Loucy (cell line): ENCODE measurements around the gene KCNMA1.

Source experiments
- H2AFZ ChIP-seq: fragments of 200-600 bp; sonication (generic); 2 replicates; pipeline ENCODE4 v1.6.0; 2016; ENCODE audit warnings: antibody characterized with exemption, mild to moderate bottlenecking, low read length, moderate library complexity
- H3F3A ChIP-seq: fragments of 200-600 bp; 2 replicates; pipeline ENCODE4 v1.6.0; 2016; ENCODE audit warnings: antibody characterized with exemption, low read depth, mild to moderate bottlenecking
- H3K27me3 ChIP-seq: fragments of 200-600 bp; sonication (generic); 2 replicates; pipeline ENCODE4 v1.6.1; 2014; ENCODE audit warnings: low read length, mild to moderate bottlenecking; ENCODE audit not compliant: insufficient read depth, poor library complexity, severe bottlenecking
- H3K36me3 ChIP-seq: fragments of 200-600 bp; sonication (generic); 2 replicates; pipeline ENCODE4 v1.6.1; 2016; ENCODE audit warnings: low read length; ENCODE audit not compliant: insufficient read depth
- H3K4me1 ChIP-seq: fragments of 200-600 bp; sonication (generic); 2 replicates; pipeline ENCODE4 v1.5.1; 2014; ENCODE audit warnings: low read length, mild to moderate bottlenecking; ENCODE audit not compliant: insufficient read depth, poor library complexity, severe bottlenecking
- H3K4me2 ChIP-seq: fragments of 200-600 bp; sonication (generic); 2 replicates; pipeline ENCODE4 v1.6.0; 2014; ENCODE audit warnings: antibody characterized with exemption, low read length, low read depth, mild to moderate bottlenecking; ENCODE audit not compliant: poor library complexity, severe bottlenecking
- H3K4me3 ChIP-seq: fragments of 200-600 bp; sonication (generic); 2 replicates; pipeline ENCODE4 v1.5.1; 2014; ENCODE audit warnings: low read length, mild to moderate bottlenecking, mixed read lengths; ENCODE audit not compliant: poor library complexity, severe bottlenecking
- H3K79me2 ChIP-seq: fragments of 200-600 bp; sonication (generic); 2 replicates; pipeline ENCODE4 v1.6.1; 2014; ENCODE audit warnings: low read length; ENCODE audit not compliant: insufficient read depth
- H3K9ac ChIP-seq: fragments of 200-600 bp; sonication (generic); 2 replicates; pipeline ENCODE4 v1.6.0; 2014; ENCODE audit warnings: mild to moderate bottlenecking, low read depth, low read length, moderate library complexity; ENCODE audit not compliant: poor library complexity, severe bottlenecking
- H3K9me2 ChIP-seq: fragments of 200-600 bp; sonication (generic); replicated peaks from 2 replicates; pipeline ENCODE4 v1.6.1; 2016; ENCODE audit warnings: low read depth, low read length, mixed read lengths
- H3K9me3 ChIP-seq: fragments of 200-600 bp; sonication (generic); 2 replicates; pipeline ENCODE4 v1.6.1; 2014; ENCODE audit warnings: mild to moderate bottlenecking, antibody characterized with exemption, low read length, low read depth; ENCODE audit not compliant: insufficient read depth
- H4K20me1 ChIP-seq: fragments of 200-600 bp; sonication (generic); 2 replicates; pipeline ENCODE4 v1.6.0; 2014; ENCODE audit warnings: antibody characterized with exemption, low read length, mild to moderate bottlenecking; ENCODE audit not compliant: insufficient read depth, poor library complexity, severe bottlenecking
- CTCF ChIP-seq: fragments of 200-600 bp; sonication (generic); conservative IDR thresholded peaks from 2 replicates; pipeline ENCODE4 v1.5.1; 2014; ENCODE audit warnings: mild to moderate bottlenecking, antibody characterized with exemption, low read length
- EZH2phosphoT487 ChIP-seq: fragments of 200-600 bp; IDR thresholded peaks from 2 replicates; pipeline ENCODE4 v1.6.1; 2018; ENCODE audit warnings: antibody characterized with exemption, mild to moderate bottlenecking, moderate library complexity, borderline replicate concordance

Gene KCNMA1

GRCh38 chr10:76910184-76910962 lies 727.2 kb downstream of the KCNMA1 start:
- H4K20me1 ChIP-seq, result no peaks in the 10 kb centered on the region
- H3F3A ChIP-seq, result no peaks in the 10 kb centered on the region
- no peaks in the 10 kb centered on the region for H3K4me1 ChIP-seq
- H3K4me2 ChIP-seq, result no peak overlapping the region
- no peaks in the 10 kb centered on the region for H3K36me3 ChIP-seq
- H2AFZ ChIP-seq, result no peak overlapping the region
- H3K27me3 ChIP-seq, result no peaks in the 10 kb centered on the region
- no peaks in the 10 kb centered on the region for H3K79me2 ChIP-seq
- H3K4me3 ChIP-seq, result no peak overlapping the region
- TF ChIP-seq CTCF, result no peak
- no peak for TF ChIP-seq EZH2phosphoT487
- H3K9ac ChIP-seq, result no peak overlapping the region
- H3K9me3 ChIP-seq, result no peaks in the 10 kb centered on the region
- H3K9me2 ChIP-seq, result no peaks in the 10 kb centered on the region

GRCh38 chr10:76906256-76906655 lies 731.4 kb downstream of the KCNMA1 start:
- H3K4me1 ChIP-seq, result peaks cover 6% of the 10 kb centered on the region
- H3K9me3 ChIP-seq, result no peaks in the 10 kb centered on the region
- no peaks in the 10 kb centered on the region for H3K79me2 ChIP-seq
- no peak overlapping the region for H3K9ac ChIP-seq
- H3K27me3 ChIP-seq, result no peaks in the 10 kb centered on the region
- no peaks in the 10 kb centered on the region for H4K20me1 ChIP-seq
- H3K4me2 ChIP-seq, result no peak overlapping the region
- no peaks in the 10 kb centered on the region for H3K36me3 ChIP-seq
- TF ChIP-seq EZH2phosphoT487 (no peak), CTCF (no peak)
- H3F3A ChIP-seq, result no peaks in the 10 kb centered on the region
- no peak overlapping the region for H3K4me3 ChIP-seq
- no peak overlapping the region for H2AFZ ChIP-seq
- no peaks in the 10 kb centered on the region for H3K9me2 ChIP-seq

- Histone ChIP-seq H3K36me3 (no peaks in the 10 kb centered on the region), H4K20me1 (no peaks in the 10 kb centered on the region), H3K4me3 (no peak overlapping the region), H3K9me2 (no peaks in the 10 kb centered on the region), H3F3A (no peaks in the 10 kb centered on the region), H3K4me1 (peaks cover 6% of the 10 kb centered on the region), H3K4me2 (no peak overlapping the region), H2AFZ (no peak overlapping the region), H3K79me2 (no peaks in the 10 kb centered on the region), H3K27me3 (no peaks in the 10 kb centered on the region), H3K9ac (no peak overlapping the region), H3K9me3 (no peaks in the 10 kb centered on the region)
- TF ChIP-seq CTCF, result no peak
- TF ChIP-seq EZH2phosphoT487, result no peak
These were observed 732.4 kb downstream of the KCNMA1 start for GRCh38 chr10:76905251-76905650.
